GM19467 (cell line): ENCODE results near the gene FGGY.

Experiments
- ATAC-seq: cut with Tn5 transposase; IDR thresholded peaks from one replicate; pipeline ENCODE4 v1.9.1; 2021; ENCODE audit warnings: mild to moderate bottlenecking, moderate library complexity; ENCODE audit not compliant: unreplicated experiment

FGGY gene

DNA sequence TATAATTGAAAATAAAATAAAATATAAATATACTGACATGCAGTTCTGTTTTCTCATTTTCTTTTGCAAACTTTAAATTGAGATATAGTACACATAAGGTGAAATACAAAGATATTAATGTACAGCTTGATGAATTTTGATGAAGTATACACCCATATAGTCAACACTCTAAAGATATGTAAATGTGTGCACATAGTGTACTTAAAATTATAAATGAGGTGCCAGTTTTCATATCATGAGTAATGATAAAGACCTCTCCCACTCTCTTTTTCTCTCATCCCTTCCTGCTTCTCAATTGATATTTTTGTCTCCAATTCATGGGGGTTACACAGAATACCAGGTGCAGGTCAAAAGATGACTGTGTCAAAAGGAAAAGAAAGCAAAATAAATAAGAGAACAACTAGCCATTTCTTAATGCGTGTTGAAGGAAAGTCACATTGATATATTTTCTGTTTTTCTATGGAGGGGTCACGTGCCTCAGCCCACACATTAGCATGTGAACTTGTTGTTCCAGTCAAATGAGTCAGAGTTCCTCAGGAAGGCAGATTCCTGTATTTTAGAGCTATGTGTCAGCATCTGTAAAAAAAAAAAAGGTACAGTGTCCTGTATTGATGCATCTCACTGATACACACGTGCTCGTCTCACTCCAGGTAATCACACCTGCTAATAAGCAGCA, 453.6 kb downstream of the FGGY start:
- no peak for ATAC-seq

DNA sequence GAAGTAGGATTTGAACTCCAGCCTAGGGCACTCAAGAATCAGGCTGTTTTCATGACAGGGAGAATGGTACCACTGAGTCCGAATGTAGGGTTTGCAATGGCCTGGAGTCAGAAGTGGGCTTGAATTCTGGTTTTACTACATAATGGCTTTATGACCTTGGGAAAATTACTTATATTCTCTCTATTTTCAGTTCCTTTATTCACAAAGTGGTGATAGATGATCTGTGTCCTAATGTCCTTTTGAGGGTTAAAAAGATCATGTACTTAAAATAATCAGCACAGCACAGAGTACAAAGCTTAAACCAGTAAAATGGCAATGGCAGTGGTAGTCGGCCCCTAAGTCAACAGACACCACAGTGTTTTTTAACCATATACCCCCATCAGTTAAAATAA, 454.1 kb downstream of the FGGY start:
- no peak for ATAC-seq

DNA sequence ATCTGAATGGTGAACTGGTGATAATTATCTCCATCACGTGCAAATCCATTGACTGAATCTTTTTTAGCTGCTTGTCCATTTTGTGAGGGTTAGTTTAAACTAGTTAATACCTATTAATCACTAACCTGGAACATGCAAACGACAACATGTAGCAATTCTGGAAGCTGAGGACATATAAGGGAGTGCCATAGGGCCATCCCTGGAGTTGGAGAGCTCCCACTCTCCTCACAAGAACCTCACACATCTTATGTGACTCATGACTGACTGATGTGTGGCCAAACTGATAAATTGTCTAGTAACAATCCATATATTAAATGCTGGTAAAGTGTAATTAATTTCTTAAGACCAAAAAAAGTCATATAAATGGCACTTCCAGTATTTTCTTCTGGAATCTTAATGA, 454.9 kb downstream of the FGGY start:
- no peak for ATAC-seq

DNA sequence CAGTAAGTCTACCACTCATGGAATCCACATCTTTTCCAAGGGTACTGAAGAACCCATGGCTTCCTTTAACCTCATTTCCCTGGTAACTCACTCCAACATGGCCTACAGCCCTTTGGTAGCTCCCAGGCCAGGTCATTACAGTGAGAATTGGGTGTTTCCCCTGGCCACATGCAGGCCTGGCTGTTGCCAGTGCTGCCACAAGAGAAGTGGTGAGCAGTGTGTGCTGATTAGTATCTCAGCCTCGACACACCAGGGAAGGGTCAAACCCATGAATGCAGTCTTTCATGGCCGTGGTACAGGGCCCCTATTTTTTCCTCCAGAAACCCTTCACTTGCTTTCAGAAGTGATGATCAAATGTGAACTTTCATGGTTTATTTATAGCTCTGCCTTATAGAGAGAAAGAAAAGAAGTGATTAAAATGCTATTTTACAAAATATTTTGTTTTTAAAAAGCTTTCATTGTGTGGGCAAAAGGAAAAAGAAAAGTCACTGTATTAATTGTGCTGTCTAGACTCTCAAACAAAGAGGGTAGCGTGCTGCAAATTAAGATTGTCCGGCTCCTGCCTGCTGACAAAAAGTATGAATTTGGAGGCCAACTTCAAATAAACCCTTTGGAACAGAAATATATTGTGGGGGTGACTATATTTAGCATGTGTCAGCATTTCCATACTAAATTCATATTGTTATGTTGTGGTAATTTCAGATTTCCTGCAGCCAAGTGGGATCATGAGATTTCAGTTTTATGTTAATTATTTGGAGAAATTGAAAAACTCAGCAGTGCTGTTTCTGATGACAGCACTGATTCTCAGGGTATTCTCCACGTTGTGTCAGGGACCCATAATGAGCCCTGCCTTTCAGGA, 455.9 kb downstream of the FGGY start:
- no peak for ATAC-seq

DNA sequence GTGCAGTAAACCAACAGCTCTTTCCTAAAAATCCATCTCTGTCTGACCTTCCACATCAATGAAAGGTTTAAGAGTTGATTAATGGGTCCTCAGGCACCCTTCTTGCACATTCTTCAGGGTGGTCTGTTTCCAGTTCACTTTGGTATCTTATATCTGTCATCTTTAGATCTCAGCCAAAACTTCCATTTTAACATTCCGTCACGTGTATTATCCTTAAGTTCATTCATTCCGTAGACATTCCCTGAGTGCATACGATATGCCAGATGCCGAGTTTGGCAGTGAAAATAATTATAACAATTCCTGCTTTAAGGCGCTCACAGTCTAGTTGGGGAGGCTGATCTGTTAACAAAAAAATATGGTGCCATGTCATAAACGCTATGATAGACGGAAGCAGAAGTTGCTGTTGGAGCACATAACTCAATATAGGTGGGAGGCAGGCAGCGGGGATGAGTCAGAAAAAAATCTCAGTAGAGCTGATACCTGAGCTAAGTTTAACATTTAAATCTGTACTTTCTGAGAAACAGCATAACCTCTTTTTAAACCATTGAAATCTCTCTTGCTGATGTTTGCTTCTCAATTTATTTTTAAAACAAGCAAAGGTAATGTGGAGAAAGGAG, 458.3 kb downstream of the FGGY start:
- ATAC-seq = no peak

DNA sequence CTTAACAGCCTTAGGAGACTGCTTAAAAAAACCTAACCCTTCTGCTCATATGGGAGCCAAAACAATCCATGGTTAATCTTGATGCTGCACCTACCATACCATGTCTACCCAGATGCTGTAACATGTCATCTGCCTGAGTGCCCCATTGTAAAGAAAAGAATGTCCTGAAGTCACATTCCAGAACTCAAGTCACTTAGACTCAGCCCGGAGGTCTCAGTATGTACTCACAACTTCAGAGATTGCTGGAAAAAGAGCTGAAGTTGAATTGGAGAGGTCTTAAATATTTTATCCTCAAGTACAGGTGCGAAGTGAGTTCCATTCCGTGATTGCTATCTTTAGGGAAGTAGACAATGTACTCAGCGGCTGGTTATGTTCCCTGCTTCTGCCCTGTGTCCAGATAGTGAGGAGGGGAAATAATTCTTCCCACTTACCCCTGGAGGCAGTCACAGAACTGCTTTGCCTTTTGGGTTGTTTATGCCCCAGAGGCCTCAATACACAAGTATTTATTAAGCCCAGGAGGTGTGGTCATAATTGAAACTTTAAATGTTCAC, 460.4 kb downstream of the FGGY start:
- no peak for ATAC-seq

DNA sequence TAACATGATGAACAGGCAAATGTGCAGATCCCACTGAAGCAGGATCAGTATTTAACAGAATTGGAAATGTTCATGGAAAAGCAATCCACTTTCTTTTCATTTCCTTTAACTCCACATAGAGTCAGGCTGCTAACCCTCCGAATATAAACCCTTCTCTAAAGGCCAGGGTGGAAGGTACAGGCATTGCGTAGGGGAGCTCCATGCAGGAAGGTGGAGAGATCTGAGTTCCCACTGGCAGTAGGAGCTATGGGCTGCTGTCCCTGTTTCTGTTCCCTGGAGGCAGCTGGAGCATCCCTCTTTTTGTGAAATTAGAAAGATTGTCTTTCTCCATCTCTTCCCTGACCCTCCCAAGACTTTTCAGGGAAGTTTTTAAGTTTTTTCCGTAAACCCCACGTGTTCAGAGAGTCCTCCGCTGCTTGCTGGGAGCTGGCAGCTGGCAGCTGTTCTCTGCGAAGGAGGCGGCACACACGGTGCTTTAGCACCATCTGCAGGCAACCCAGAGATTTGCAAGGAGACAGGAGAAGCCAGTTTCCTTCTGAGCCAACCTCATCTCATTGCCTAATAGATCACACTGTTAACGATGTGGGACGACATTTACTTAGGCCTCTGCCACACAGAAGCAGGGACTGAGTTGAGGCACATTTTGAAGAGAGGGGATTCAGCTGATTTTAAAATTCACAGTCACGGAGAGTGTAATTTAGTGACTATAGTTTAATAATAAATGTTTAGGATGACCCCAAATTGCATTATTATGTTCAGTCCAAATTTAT, 462.4 kb downstream of the FGGY start:
- ATAC-seq = peak; percentile 69

DNA sequence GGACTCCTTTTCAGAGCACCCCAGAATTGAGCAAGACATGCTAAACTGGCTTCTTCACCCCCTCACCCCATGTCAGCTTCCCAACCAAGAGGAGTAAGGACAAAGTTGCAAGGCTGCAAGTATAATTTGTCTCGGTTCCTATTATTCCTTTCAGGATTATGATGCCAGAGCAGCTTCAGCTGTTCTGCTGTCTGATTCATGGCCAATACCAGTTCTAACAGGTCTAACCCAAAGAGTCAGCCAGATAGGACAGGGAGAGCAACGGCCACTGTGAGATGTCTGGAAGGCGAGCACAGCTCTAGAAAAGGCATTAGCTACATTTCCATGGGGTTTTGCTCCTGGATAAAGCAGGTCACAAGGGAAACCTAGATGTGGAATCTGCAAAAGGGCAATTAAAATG, 464.5 kb downstream of the FGGY start:
- no peak for ATAC-seq

DNA sequence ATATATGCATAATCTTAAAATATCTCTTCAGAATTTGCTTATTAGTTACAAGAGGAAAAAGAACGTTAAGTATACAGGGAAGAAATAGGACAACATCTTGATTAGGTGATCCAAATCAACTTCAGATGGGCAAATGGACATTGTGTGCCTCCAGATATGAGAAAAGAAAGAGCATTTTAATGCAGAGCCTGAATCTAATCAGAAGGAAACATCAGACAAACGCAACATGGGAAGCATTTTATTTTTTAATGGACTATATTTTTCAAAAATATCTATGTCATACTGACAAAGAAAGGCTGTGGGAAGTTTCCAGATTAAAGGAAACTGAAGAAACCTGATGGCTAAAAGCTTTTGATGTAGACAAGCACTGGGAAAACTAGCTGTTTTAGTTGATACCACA, 466.5 kb downstream of the FGGY start:
- no peak for ATAC-seq

DNA sequence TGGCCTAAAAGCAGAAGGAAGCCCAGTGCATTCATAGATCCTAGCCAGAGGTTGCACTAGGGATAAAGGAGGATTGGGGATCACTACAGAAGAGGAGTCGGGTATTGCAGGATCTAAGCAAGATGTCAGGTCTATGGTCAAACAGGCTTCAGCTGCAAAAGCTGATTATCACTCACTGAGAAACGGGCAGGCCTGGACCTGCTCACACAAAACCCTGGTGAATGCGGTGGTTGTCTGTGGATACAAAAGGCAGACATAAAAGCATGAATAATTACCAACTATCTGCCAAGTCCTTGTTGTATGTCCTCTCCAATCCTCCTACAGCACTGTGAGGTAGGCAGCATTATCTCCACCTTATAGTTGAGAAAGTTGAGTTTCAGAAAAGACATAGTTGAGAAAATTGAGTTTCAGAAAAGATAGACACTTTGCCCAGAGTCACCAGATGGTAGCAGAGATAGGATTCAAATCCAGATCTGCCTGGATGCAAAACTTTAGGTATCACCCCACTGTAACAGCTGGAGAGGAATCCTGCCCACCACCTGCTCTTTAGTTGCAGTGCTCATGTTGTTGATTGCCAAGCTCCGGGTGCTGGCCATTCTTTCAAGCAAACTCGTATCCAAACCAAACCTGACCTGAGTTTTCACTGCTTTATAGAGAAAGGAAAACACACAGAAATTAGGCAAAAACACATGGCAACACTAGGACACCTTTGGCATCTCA, 468.3 kb downstream of the FGGY start:
- ATAC-seq = no peak

DNA sequence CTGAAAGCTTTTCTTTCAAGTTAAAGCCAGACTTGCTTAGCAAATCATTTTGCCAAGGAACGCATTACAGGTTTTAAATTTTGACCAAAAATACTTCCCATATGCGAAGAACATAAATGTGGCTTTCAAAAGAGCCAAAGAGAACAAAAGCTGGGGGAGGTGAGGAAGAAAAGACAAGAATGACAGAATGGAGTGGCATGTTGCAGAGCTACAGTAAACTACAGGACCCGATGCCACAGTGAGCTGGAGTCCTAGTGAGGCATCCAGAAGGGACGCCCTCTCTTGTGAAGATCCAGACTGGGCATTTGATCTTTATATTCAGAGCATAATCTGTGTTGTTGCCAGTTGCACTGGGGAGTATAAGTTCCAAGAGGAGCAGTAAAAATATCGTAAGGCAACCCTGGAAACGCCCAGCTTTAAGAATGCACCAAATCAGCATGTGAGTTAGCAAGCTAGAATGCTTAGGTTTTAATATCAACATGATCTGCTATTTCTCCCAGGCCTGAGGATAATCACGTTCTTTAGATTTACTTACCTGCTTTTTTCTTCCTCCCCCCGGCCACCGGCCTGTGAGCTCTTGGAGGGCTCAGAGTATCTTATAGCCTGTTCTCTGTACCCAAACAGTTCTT, 469.4 kb downstream of the FGGY start:
- ATAC-seq = no peak

DNA sequence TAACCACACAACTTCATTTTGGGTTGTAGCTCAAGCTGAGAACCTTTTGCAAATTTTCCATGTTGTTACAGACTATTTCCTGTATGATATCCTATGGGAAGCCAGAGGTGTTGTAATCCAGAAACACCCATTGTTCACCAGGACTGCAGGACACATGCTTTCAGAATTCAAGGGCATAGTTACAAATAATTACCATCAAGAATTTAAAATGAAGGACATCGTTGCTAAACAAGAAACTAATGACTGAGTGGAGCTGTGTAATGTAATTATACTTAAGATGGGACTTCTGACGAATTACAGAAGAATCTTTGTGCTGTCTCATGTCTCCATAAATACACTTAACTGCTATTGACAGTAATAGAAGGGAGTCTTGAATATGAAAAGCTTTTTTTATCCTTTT, 470.2 kb downstream of the FGGY start:
- no peak for ATAC-seq

DNA sequence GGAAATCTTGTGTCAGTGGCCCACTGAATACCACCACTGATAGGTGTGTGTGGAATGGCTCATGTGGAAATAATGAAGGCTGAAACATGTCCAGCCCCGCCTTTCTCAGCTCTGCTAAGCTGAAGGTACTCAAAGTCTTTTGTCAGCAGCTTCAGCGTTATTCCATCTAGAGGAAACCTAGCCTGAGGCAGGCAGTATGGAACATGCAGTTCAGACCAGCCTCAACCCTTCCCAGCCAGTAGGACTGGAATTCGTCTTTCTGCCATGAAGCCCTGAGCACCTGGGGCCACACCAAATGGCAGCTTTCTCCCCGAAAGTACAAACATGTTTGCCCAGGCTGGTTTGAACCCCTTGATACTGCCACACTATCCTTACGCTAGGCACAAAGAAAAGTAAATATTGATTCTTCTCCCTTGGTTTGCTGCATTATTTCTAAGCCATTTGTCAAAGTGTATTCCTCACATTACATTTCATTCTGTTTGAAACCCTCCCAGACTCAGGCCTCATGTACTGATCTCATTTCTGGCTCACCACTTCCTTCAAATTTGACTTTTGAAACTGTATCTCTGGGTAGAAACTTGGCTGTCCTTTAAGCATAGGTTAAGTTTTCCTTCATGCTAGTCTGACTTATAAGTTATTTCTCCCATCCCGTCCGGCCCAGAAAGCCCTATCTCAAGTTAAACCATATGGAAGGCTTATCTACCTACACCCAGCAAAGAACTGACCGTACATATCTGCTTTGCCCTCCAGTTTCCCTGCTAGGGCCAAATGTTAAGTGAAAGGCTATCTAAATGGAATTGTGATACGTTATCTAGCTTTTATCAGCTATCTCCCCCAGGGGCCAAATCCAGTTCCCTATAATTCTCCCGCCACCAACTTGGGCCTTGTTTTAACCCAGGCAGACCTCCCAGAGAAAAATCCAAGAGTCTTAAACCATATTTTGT, 472.2 kb downstream of the FGGY start:
- no peak for ATAC-seq

DNA sequence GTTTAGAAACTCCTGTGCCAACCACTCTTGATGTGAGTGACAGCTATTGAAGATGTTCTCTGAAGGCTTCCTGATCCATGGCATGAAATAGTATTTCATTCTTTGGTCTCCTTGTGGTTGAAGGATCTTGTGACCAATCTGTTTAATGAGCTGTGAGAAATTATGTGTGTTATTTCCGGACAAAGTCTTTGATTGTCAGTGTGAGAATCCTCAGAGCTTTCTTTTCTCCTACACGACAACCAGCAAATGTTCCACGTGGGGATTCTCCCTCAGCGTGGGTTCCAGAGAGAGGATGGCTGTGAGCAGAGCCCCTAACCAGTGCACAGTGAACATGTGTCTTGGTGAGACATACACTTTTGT, 472.8 kb downstream of the FGGY start:
- no peak for ATAC-seq

DNA sequence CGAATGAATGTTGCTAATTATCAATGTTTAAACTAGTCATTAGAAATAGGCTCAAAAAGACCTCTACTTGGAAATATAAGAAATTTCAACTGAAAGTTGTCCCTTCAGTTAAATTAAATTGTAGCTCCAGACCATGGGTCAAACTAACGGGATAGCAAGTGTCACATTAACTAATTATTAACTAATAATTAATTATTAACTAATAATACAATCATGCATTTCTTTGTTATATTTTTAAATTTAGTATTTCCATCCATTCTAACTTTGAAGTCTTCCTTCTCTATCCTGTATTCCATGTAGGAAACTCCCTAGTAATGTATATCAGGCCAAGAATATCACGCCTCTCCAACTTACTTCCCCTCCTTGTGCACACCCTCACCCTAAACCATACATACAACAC, 474.5 kb downstream of the FGGY start:
- ATAC-seq = no peak

DNA sequence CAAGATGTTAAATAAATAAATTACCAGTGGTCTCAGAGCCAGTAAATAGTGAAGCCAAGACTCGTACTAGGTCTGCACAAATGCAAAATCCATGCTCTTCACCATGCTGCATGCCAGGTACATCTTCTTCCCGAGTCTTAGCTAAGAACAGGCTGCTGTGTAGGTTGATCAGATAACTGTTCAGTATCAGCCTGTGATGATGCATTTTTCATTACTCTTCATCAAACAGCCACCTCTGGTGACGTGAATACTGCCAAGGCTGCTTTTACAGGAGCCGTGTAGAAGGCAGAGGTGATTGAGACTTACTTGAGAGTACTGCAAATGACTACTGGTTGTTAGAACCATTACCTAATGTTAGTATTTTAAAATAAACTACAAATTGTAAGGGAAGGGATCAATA, 478.6 kb downstream of the FGGY start:
- ATAC-seq = no peak

DNA sequence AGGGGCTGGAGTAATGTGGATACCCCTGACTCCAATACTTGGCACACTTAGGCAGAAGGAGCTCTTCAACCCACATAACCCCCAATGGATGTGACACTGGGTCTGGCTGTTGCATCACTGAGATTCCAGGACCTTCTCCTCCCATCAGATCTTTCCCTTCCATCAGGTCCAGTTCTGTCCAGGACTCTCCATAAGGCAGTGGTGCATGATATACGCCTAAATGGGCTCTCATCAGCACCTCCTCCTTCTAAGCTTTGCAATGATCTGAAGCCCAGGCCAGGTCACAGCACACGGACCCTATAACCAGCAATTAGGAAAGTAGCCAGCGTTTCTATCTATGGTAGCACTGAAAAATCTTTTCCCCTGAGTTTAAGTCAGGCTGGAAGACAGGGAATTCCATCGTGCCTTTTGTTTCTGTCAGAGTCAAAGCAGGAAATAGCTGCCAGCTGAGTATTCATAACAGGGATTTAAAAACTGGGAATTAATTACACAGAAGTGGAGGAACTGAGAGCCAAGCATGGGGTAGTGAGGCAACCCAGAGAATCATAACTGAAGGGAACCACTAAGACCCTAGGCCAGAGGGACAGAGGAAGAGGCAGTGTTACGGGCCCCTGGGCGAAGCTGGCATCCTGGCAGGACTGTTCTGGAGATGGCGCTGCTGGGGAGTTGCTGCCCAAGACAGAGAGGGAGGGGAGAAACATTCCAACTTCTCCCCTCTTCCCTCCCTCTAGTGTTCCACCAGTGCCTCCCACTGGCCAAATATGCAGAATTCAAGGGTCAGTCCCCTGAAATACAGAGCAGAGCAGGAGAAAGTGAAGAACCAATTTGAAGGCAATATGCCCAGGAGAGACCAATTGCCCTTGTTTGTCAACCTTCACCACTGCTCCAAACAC, 480.3 kb downstream of the FGGY start:
- no peak for ATAC-seq

DNA sequence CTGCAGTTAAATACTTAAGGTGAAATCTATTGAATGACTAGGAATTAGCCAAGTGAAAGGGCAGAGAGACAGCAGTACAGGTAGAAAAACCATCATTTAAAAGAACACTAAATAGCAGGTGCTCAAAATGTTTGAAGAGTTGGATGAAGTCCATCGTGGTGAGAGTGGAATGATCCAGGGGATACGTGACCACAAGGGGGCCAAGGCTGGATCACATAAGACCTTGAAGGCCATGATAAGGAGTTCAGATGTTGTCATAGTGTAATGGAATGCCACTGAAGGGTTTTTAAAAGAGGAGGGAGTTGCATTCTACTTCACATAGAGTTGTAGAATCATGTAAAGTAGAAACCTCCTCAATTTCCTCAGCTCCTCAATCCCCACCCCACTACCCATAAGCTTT, 483.1 kb downstream of the FGGY start:
- no peak for ATAC-seq
